RPMI7951 (cell line): Measurements from ENCODE around the gene SLC7A9. TPM values are rescaled to one million over a fixed set of nuclear protein-coding genes. Genes with fewer than 3 reads are reported as not detected.
A peak's percentile ranks its signal among the peaks of the same experiment; 100 is the strongest.
"Not testable (repeated sequence)": the region's sequence is repeated elsewhere in the genome, so short reads cannot be mapped to it uniquely, and the experiment has no call there.

Experiments
- DNase-seq: peaks from one replicate; pipeline ENCODE4 v3.0.0-alpha.2; 2012; ENCODE audit warnings: low read depth
- total RNA-seq: library from RNA; depleted of rRNA; stranded (reverse); fragments of >200 nt; shearing (Covaris generic); gene quantifications from 2 replicates; pipeline ENCODE4 v1.2.3, GENCODE V29; 2014

Gene SLC7A9
- total RNA-seq, 1 experiment from 2014 or later, result not detected

GRCh38 chr19:32885255-32885654, 15.7 kb upstream of the SLC7A9 start:
- not testable (repeated sequence) for DNase-seq

GRCh38 chr19:32881766-32882165, 12.2 kb upstream of the SLC7A9 start:
- no peak for DNase-seq

- no peak for DNase-seq
Measured at GRCh38 chr19:32880622-32881021, 11.1 kb upstream of the SLC7A9 start.

GRCh38 chr19:32879741-32880140, 10.2 kb upstream of the SLC7A9 start:
- no peak for DNase-seq

GRCh38 chr19:32878988-32879387, 9.4 kb upstream of the SLC7A9 start:
- DNase-seq, result no peak

GRCh38 chr19:32877977-32878745, 8.6 kb upstream of the SLC7A9 start:
- no peak for DNase-seq

GRCh38 chr19:32877323-32877912, 7.9 kb upstream of the SLC7A9 start:
- DNase-seq, result no peak

- no peak for DNase-seq
Measured at GRCh38 chr19:32876919-32877285, 7.3 kb upstream of the SLC7A9 start.

- no peak for DNase-seq
Measured at GRCh38 chr19:32876236-32876918, 6.8 kb upstream of the SLC7A9 start.

GRCh38 chr19:32875428-32875827, 5.9 kb upstream of the SLC7A9 start:
- DNase-seq, result no peak

GRCh38 chr19:32874605-32875004, 5.0 kb upstream of the SLC7A9 start:
- no peak for DNase-seq

- no peak for DNase-seq
Measured at GRCh38 chr19:32873247-32873959, 3.8 kb upstream of the SLC7A9 start.

- DNase-seq, result no peak
Measured at GRCh38 chr19:32872391-32872790, 2.8 kb upstream of the SLC7A9 start.

- peak; percentile 42 for DNase-seq
Measured at GRCh38 chr19:32870981-32871451, 1.4 kb upstream of the SLC7A9 start.

GRCh38 chr19:32869966-32870573, 503 bp upstream of the SLC7A9 start:
- no peak for DNase-seq

- DNase-seq, result no peak
Measured at GRCh38 chr19:32868206-32868950, 1.2 kb downstream of the SLC7A9 start.

- not testable (repeated sequence) for DNase-seq
Measured at GRCh38 chr19:32867436-32867835, 2.1 kb downstream of the SLC7A9 start.

GRCh38 chr19:32866564-32867265, 2.9 kb downstream of the SLC7A9 start:
- no peak for DNase-seq

GRCh38 chr19:32866061-32866460, 3.5 kb downstream of the SLC7A9 start:
- DNase-seq, result no peak

- no peak for DNase-seq
Measured at GRCh38 chr19:32865326-32865725, 4.2 kb downstream of the SLC7A9 start.
